HL-60 (cell line): ENCODE results near the gene CDK19.

Experiments used
- DNase-seq, 2 experiments: peaks; one replicate each; pipeline ENCODE4 v3.0.0-alpha.2; 2010 to 2020; ENCODE audit warnings: low read depth in 1 of 2, low spot score in 1 of 2
- H3K27ac ChIP-seq: fragments of 250-450 bp; sonication (Bioruptor Pico); replicated peaks from 2 replicates; pipeline ENCODE4 v1.5.1; 2020; ENCODE audit warnings: mild to moderate bottlenecking, moderate library complexity
- H3K27me3 ChIP-seq: fragments of 250-450 bp; sonication (Bioruptor Pico); 2 replicates; pipeline ENCODE4 v1.5.1; 2021; ENCODE audit warnings: mild to moderate bottlenecking, moderate library complexity; ENCODE audit not compliant: insufficient read depth, poor library complexity, severe bottlenecking
- H3K4me3 ChIP-seq: replicated peaks from 2 replicates; pipeline ENCODE4 v1.5.1; 2011; ENCODE audit warnings: mild to moderate bottlenecking, control low read depth, low read length; ENCODE audit not compliant: insufficient read depth
- CTCF ChIP-seq: IDR thresholded peaks from one replicate; pipeline ENCODE4 v1.5.1; 2011; ENCODE audit warnings: low read length, control low read depth, inconsistent platforms; ENCODE audit not compliant: insufficient read depth
- GABPA ChIP-seq: IDR thresholded peaks from 2 replicates; pipeline ENCODE4 v1.6.1; 2012; ENCODE audit warnings: low read depth
- POLR2AphosphoS5 ChIP-seq: IDR thresholded peaks from 2 replicates; pipeline ENCODE4 v1.6.1; 2012; ENCODE audit warnings: low read depth
- SPI1 ChIP-seq: IDR thresholded peaks from 2 replicates; pipeline ENCODE4 v1.6.1; 2012; ENCODE audit warnings: low read depth, mild to moderate bottlenecking, borderline replicate concordance
- TF ChIP-seq, protein P1 (sequence below): IDR thresholded peaks from 2 replicates; pipeline ENCODE4 v1.6.1; 2012; ENCODE audit warnings: low read depth; ENCODE audit not compliant: insufficient replicate concordance

The CDK19 gene

DNA sequence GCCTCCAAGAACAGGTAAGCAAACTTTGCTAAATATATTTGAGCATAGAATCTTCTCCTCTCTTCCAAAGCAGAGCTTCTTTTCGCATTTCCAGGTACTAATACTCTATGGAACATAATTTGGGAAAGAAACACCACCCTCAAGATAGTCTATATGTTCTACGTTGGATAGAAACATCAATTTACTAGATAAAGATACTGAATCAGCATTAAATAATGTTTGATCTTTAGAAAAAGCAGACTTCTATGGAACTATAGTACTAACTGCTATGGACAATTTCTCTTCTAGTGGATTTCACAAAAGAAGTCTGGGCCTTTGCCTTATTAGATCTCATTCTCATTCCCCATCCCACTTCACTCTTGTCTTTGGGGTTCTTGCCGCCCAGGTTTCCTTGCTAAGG, 103.0 kb downstream of the CDK19 start:
- Histone ChIP-seq H3K27me3 (no peaks in the 10 kb centered on the region), H3K4me3 (no peak overlapping the region), H3K27ac (no peak overlapping the region)
- DNase-seq: no peak
- TF ChIP-seq GABPA: no peak
- no peak for TF ChIP-seq POLR2AphosphoS5
- no peak for TF ChIP-seq SPI1
- TF ChIP-seq, protein P1, sequence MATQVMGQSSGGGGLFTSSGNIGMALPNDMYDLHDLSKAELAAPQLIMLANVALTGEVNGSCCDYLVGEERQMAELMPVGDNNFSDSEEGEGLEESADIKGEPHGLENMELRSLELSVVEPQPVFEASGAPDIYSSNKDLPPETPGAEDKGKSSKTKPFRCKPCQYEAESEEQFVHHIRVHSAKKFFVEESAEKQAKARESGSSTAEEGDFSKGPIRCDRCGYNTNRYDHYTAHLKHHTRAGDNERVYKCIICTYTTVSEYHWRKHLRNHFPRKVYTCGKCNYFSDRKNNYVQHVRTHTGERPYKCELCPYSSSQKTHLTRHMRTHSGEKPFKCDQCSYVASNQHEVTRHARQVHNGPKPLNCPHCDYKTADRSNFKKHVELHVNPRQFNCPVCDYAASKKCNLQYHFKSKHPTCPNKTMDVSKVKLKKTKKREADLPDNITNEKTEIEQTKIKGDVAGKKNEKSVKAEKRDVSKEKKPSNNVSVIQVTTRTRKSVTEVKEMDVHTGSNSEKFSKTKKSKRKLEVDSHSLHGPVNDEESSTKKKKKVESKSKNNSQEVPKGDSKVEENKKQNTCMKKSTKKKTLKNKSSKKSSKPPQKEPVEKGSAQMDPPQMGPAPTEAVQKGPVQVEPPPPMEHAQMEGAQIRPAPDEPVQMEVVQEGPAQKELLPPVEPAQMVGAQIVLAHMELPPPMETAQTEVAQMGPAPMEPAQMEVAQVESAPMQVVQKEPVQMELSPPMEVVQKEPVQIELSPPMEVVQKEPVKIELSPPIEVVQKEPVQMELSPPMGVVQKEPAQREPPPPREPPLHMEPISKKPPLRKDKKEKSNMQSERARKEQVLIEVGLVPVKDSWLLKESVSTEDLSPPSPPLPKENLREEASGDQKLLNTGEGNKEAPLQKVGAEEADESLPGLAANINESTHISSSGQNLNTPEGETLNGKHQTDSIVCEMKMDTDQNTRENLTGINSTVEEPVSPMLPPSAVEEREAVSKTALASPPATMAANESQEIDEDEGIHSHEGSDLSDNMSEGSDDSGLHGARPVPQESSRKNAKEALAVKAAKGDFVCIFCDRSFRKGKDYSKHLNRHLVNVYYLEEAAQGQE: no peak
- TF ChIP-seq CTCF: no peak

GRCh38 chr6:110710115-110710514, 105.2 kb downstream of the CDK19 start:
- no peak for DNase-seq
- TF ChIP-seq CTCF (no peak), GABPA (no peak), POLR2AphosphoS5 (no peak), SPI1 (no peak)
- TF ChIP-seq, protein P1: no peak
- Histone ChIP-seq H3K27me3 (no peaks in the 10 kb centered on the region), H3K27ac (no peak overlapping the region), H3K4me3 (no peak overlapping the region)

- Histone ChIP-seq H3K27me3 (no peaks in the 10 kb centered on the region), H3K4me3 (no peak overlapping the region), H3K27ac (no peak overlapping the region)
- no peak for TF ChIP-seq CTCF
- no peak for TF ChIP-seq POLR2AphosphoS5
- TF ChIP-seq, protein P1: no peak
- no peak for TF ChIP-seq SPI1
- no peak for TF ChIP-seq GABPA
- no peak for DNase-seq
These were observed 106.8 kb downstream of the CDK19 start for GRCh38 chr6:110708295-110708950.
